CD4-positive, alpha-beta T cell (primary cell): Measurements from ENCODE around the gene STAT5B. TPM values are rescaled to one million over a fixed set of nuclear protein-coding genes. Genes with fewer than 3 reads are reported as not detected.

Source experiments
- ATAC-seq: fragments of 200-7000 bp; cut with Tn5 transposase; one replicate; pipeline ENCODE4 v1.10.0; 2022; ENCODE audit warnings: mild to moderate bottlenecking; ENCODE audit not compliant: poor library complexity
- CTCF ChIA-PET: fragments of 350-600 bp; sonication (Branson Sonifier 250); formaldehyde crosslinking; loops from one replicate; lab custom pipeline; 2021; ENCODE audit warnings: antibody characterized with exemption, inconsistent platforms; lab: Charles Lee
- POLR2A ChIA-PET: fragments of 350-600 bp; sonication (Branson Sonifier 250); formaldehyde crosslinking; loops from one replicate; lab custom pipeline; 2021; ENCODE audit warnings: antibody characterized with exemption, inconsistent platforms; lab: Charles Lee
- DNase-seq, 14 experiments: peaks; one replicate each; pipeline ENCODE4 v3.0.0-alpha.2; 2013 to 2020; ENCODE audit warnings: mixed read lengths in 2 of 14
- H3K27ac ChIP-seq, 2 donors: one replicate each; pipeline versions ENCODE4 v1.5.1 to v1.7.0; 2013; ENCODE audit warnings: low read length in 2 of 2, low read depth in 1 of 2, mild to moderate bottlenecking in 1 of 2
- H3K27me3 ChIP-seq, 2 experiments: 1 replicate in 1 of 2; 2 replicates in 1 of 2; pipeline versions ENCODE4 v1.6.1 to v1.7.0; 2013; ENCODE audit warnings: low read length in 2 of 2, control low read depth in 1 of 2, mild to moderate bottlenecking in 1 of 2, moderate library complexity in 1 of 2; ENCODE audit not compliant: insufficient read depth in 2 of 2, control insufficient read depth in 1 of 2
- H3K36me3 ChIP-seq: one replicate; pipeline ENCODE4 v1.6.1; 2013; ENCODE audit warnings: low read length, control low read depth; ENCODE audit not compliant: insufficient read depth
- H3K4me1 ChIP-seq: one replicate; pipeline ENCODE4 v1.6.1; 2013; ENCODE audit warnings: low read length, control low read depth; ENCODE audit not compliant: insufficient read depth
- H3K4me3 ChIP-seq: one replicate; pipeline ENCODE4 v1.5.1; 2013; ENCODE audit warnings: mild to moderate bottlenecking, low read length, moderate library complexity
- H3K9me3 ChIP-seq, 2 experiments: 1 replicate in 1 of 2; 2 replicates in 1 of 2; pipeline versions ENCODE4 v1.6.1 to v1.7.0; 2013; ENCODE audit warnings: low read length in 2 of 2, mild to moderate bottlenecking in 2 of 2, control low read depth in 1 of 2, moderate library complexity in 1 of 2; ENCODE audit not compliant: control insufficient read depth in 1 of 2, insufficient read depth in 1 of 2
- H3K27ac Mint-ChIP-seq: one replicate; pipeline ENCODE4 v1.8.0; 2020; ENCODE audit warnings: mixed read lengths
- H3K27me3 Mint-ChIP-seq: one replicate; pipeline ENCODE4 v1.8.0; 2021; ENCODE audit warnings: mixed read lengths
- H3K36me3 Mint-ChIP-seq: one replicate; pipeline ENCODE4 v1.8.0; 2021; ENCODE audit warnings: low read depth, mixed read lengths
- H3K4me1 Mint-ChIP-seq: one replicate; pipeline ENCODE4 v1.8.0; 2021; ENCODE audit warnings: low read depth, mixed read lengths
- H3K4me3 Mint-ChIP-seq: one replicate; pipeline ENCODE4 v1.8.0; 2020; ENCODE audit warnings: mild to moderate bottlenecking, mixed read lengths
- H3K9me3 Mint-ChIP-seq: one replicate; pipeline ENCODE4 v1.8.0; 2020; ENCODE audit warnings: mixed read lengths
- CTCF ChIP-seq: fragments of 200-600 bp; IDR thresholded peaks from one replicate; pipeline ENCODE4 v1.8.0; 2022; ENCODE audit warnings: antibody characterized with exemption, mild to moderate bottlenecking
- intact Hi-C, 2 experiments: fragments of 100-400 bp; cut with DNase I in 1 of 2; cut with micrococcal nuclease in 1 of 2; formaldehyde crosslinking; loops; one replicate each; pipeline versions ENCODE4 v1.15.1 to v1.9.0; 2023 to 2025; cut with DNase I, micrococcal nuclease
- total RNA-seq, 174 experiments: library from RNA in 2 of 174; stranded (reverse) in 2 of 174; gene quantifications; one replicate each; pipeline ENCODE4 v1.2.3 and lab custom pipeline; 2021 to 2026

Gene STAT5B
- total RNA-seq, 2 experiments from 2014 or later: 99.4 to 104 TPM

DNA sequence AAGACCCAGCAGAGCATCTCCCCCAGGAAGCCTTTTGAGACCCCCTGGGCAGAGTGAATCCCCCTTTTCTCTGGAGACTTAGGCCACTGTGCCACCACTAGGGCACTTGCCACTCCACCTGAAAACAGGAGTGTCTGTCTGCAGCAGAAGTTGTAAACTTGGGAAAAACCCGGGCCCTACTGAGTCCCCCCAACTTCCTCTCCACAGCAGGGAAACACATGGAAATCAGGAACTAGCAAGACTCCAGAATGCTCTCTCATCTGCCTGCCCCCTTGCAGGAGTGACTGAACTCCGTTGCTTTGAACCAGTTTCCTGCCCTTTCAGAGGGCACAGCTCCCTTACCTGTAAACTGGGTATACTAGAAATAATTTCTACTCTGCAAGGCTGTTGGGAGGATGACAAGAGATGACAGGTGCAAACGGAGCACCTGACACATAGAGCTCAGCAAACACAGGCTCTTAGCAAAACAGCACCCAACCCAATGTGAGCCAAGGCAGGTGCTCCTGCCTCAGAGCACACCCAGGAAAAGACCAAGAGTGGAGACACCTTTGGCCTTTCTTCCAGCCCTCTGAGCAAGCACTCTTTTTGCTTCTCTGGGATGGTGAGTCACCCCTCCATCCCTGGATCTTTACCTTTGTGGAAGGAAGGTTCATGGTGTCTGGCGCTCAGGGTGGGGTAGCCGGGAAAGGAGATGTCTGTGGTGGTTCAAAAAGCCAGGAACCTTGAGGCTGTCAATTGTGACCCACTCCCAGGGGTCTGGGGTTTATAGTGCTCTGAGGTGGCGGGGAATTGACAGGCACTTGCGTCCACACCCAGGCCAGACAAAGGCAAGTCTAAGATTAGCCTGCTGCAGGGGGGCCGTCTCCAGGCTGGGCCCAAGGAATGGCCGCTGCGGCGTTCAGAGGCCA is 91.2 kb downstream of the STAT5B start, which contains the start of gene HCRT:
TSS of gene HCRT (minus strand) at position 740 of the 908 bp plus-strand sequence. CDS start at position 653, 87 bp downstream.
- H3K27ac Mint-ChIP-seq: peak within 1 kb of the TSS; percentile 79
- Histone ChIP-seq H3K4me1 (peaks cover 45% of the 10 kb centered on the region), H3K27ac (peak within 1 kb of the TSS; percentile 17 to 75), H3K27me3 (peaks cover 0 to 12% of the 10 kb centered on the region in 2 experiments), H3K36me3 (no peaks in the 10 kb centered on the region), H3K4me3 (peak within 1 kb of the TSS; percentile 87), H3K9me3 (peaks cover 0 to 8% of the 10 kb centered on the region in 2 experiments)
- intact Hi-C loops: no loop called here
- ATAC-seq: no peak
- CTCF ChIA-PET: interaction anchor here (2.4 kb wide), 1 partner anchor 10 kb away, joined by 12 read pairs; the partner anchor contains the start of gene GHDC
- no peaks in the 10 kb centered on the region for H3K9me3 Mint-ChIP-seq
- peaks cover 21% of the 10 kb centered on the region for H3K27me3 Mint-ChIP-seq
- POLR2A ChIA-PET: interaction anchor here (1.2 to 2.5 kb wide), 3 partner anchors 9 to 204 kb away, joined by 4 to 15 read pairs (median 6); partner anchors contain the start of genes GHDC and STAT3
- peak in 3 of 14 experiments; percentile 16 to 51 (median 46) for DNase-seq
- TF ChIP-seq CTCF: no peak
- no peaks in the 10 kb centered on the region for H3K36me3 Mint-ChIP-seq
- H3K4me3 Mint-ChIP-seq: peak within 1 kb of the TSS; percentile 85
- H3K4me1 Mint-ChIP-seq: peaks cover 31% of the 10 kb centered on the region

GRCh38 chr17:42183741-42184711 is 92.2 kb downstream of the STAT5B start:
- peak; percentile 68 for TF ChIP-seq CTCF
- Histone ChIP-seq H3K27ac (peak overlapping the region; percentile 73 to 75), H3K27me3 (peaks cover 0 to 14% of the 10 kb centered on the region in 2 experiments), H3K4me1 (peaks cover 53% of the 10 kb centered on the region), H3K36me3 (no peaks in the 10 kb centered on the region), H3K9me3 (peaks cover 0 to 12% of the 10 kb centered on the region in 2 experiments), H3K4me3 (peak overlapping the region; percentile 87)
- ChIA-PET POLR2A (interaction anchor here (0.9 to 2.5 kb wide), 4 partner anchors 10 to 217 kb away, joined by 3 to 15 read pairs (median 5); partner anchors contain the start of genes CNP, GHDC and STAT3), CTCF (interaction anchor here (1.1 to 2.4 kb wide), 2 partner anchors 11 to 38 kb away, joined by 4 to 12 read pairs; partner anchors contain the start of gene GHDC)
- intact Hi-C loops: loop anchor here in 1 of 2 experiments (2.0 kb wide), 1 partner anchor 29 kb away; the partner anchor contains the start of gene RAB5C
- H3K27ac Mint-ChIP-seq: peak overlapping the region; percentile 79
- no peaks in the 10 kb centered on the region for H3K36me3 Mint-ChIP-seq
- H3K27me3 Mint-ChIP-seq: peaks cover 30% of the 10 kb centered on the region
- H3K4me3 Mint-ChIP-seq: peak overlapping the region; percentile 86
- DNase-seq (peak; percentile 39 to 90 (median 68)), ATAC-seq (peak; percentile 63)
- H3K9me3 Mint-ChIP-seq: no peaks in the 10 kb centered on the region
- peaks cover 39% of the 10 kb centered on the region for H3K4me1 Mint-ChIP-seq
